Endothelial cell of umbilical vein (primary cell): ENCODE results near the gene MDGA2. TPM values are rescaled to one million over a fixed set of nuclear protein-coding genes. Genes with fewer than 3 reads are reported as not detected.

ENCODE experiments used
- BruUV-seq: library from RNA; stranded (reverse); fragments of 400-500 nt; replicated peaks from 2 replicates; lab custom pipeline; 2021; lab: Mats Ljungman, UMichigan
- CTCF ChIA-PET: fragments of 300-600, 350-600 bp; sonication (Branson Sonifier 250); formaldehyde crosslinking; loops from one replicate; lab custom pipeline; 2021; ENCODE audit warnings: antibody characterized with exemption, inconsistent platforms; lab: Charles Lee
- POLR2A ChIA-PET: fragments of 300-600, 350-600 bp; sonication (Branson Sonifier 250); formaldehyde crosslinking; loops from one replicate; lab custom pipeline; 2021; ENCODE audit warnings: antibody characterized with exemption, inconsistent platforms; lab: Charles Lee
- DNase-seq: peaks from one replicate; pipeline ENCODE4 v3.0.0-alpha.2; 2011; ENCODE audit warnings: low read depth, low spot score
- FAIRE-seq: peaks from 2 replicates; lab custom pipeline; 2011; peaks lifted over from hg19 to GRCh38; lab: Jason Lieb, UNC
- H2AFZ ChIP-seq: 2 replicates; pipeline ENCODE4 v1.6.0; 2012; ENCODE audit warnings: low read depth, low read length, control low read depth, inconsistent platforms
- H3K27ac ChIP-seq: 2 replicates; pipeline ENCODE4 v1.5.1; 2011; ENCODE audit warnings: low read depth, mild to moderate bottlenecking, control low read depth, low read length, moderate library complexity; ENCODE audit not compliant: insufficient read depth
- H3K27me3 ChIP-seq, 2 experiments: 2 replicates each; pipeline versions ENCODE4 v1.6.0 to v1.6.1; 2011; ENCODE audit warnings: low read length in 2 of 2, mixed read lengths in 1 of 2; ENCODE audit not compliant: control insufficient read depth in 2 of 2, insufficient read depth in 2 of 2
- H3K36me3 ChIP-seq, 2 experiments: 2 replicates in 1 of 2; 3 replicates in 1 of 2; pipeline ENCODE4 v1.5.1; 2011; ENCODE audit warnings: low read length in 2 of 2, mild to moderate bottlenecking in 1 of 2, moderate library complexity in 1 of 2; ENCODE audit not compliant: control insufficient read depth in 2 of 2, insufficient read depth in 2 of 2; ENCODE audit errors: extremely low read depth in 1 of 2
- H3K4me1 ChIP-seq: 3 replicates; pipeline ENCODE4 v1.5.1; 2011; ENCODE audit warnings: mild to moderate bottlenecking, low read length; ENCODE audit not compliant: control insufficient read depth, insufficient read depth; ENCODE audit errors: extremely low read depth
- H3K4me2 ChIP-seq: 2 replicates; pipeline ENCODE4 v1.6.1; 2011; ENCODE audit warnings: low read length, control low read depth, mixed read lengths; ENCODE audit not compliant: insufficient read depth
- H3K4me3 ChIP-seq, 3 experiments: fragments of 200-600 bp in 1 of 3; sonication (generic), shearing (Covaris generic) in 1 of 3; replicated peaks in 1 of 3; 2 replicates each; pipeline ENCODE4 v1.5.1; 2011 to 2016; ENCODE audit warnings: control low read depth in 3 of 3, low read length in 3 of 3, mild to moderate bottlenecking in 2 of 3, inconsistent platforms in 1 of 3, low read depth in 1 of 3, moderate library complexity in 1 of 3; ENCODE audit not compliant: insufficient read depth in 1 of 3
- H3K79me2 ChIP-seq: 2 replicates; pipeline ENCODE4 v1.6.0; 2012; ENCODE audit warnings: low read length, inconsistent platforms; ENCODE audit not compliant: control insufficient read depth, insufficient read depth
- H3K9ac ChIP-seq: replicated peaks from 2 replicates; pipeline ENCODE3; 2011; ENCODE audit warnings: low read length, control low read depth; ENCODE audit not compliant: insufficient read depth; ENCODE audit errors: extremely low read depth
- H3K9me1 ChIP-seq: replicated peaks from 3 replicates; pipeline ENCODE4 v1.6.0; 2011; ENCODE audit warnings: mild to moderate bottlenecking, low read length; ENCODE audit not compliant: control insufficient read depth, insufficient read depth; ENCODE audit errors: extremely low read depth
- H3K9me3 ChIP-seq: replicated peaks from 2 replicates; pipeline ENCODE4 v1.5.1; 2012; ENCODE audit warnings: low read length, inconsistent platforms; ENCODE audit not compliant: control insufficient read depth, insufficient read depth
- H4K20me1 ChIP-seq: replicated peaks from 2 replicates; pipeline ENCODE3; 2011; ENCODE audit warnings: mild to moderate bottlenecking, low read length; ENCODE audit not compliant: control insufficient read depth, insufficient read depth; ENCODE audit errors: extremely low read depth
- CTCF ChIP-seq, 2 donors: IDR thresholded peaks; 1 replicate in 1 of 2; 2 replicates in 1 of 2; pipeline ENCODE4 v1.5.1; 2011; ENCODE audit warnings: low read length in 2 of 2, mild to moderate bottlenecking in 2 of 2, moderate library complexity in 2 of 2, control low read depth in 1 of 2, inconsistent platforms in 1 of 2, low read depth in 1 of 2; ENCODE audit not compliant: insufficient read depth in 1 of 2; ENCODE audit errors: extremely low read depth in 1 of 2
- EZH2 ChIP-seq: IDR thresholded peaks from 2 replicates; pipeline ENCODE4 v1.6.1; 2012; ENCODE audit warnings: borderline replicate concordance, low read depth, mild to moderate bottlenecking, moderate library complexity, low read length, inconsistent platforms; ENCODE audit not compliant: severe bottlenecking
- GATA2 ChIP-seq: IDR thresholded peaks from 2 replicates; pipeline ENCODE4 v1.7.0; 2011; ENCODE audit warnings: low read depth, mild to moderate bottlenecking, moderate library complexity, mixed read lengths, low read length; ENCODE audit not compliant: insufficient read length, insufficient read depth
- JUN ChIP-seq: IDR thresholded peaks from 2 replicates; pipeline ENCODE4 v1.6.1; 2011; ENCODE audit warnings: borderline replicate concordance, low read depth; ENCODE audit not compliant: insufficient read length, insufficient read depth
- MAX ChIP-seq: IDR thresholded peaks from 2 replicates; pipeline ENCODE4 v1.6.1; 2011; ENCODE audit not compliant: insufficient read depth, insufficient read length
- MYC ChIP-seq: IDR thresholded peaks from one replicate; pipeline ENCODE4 v1.6.1; 2011; ENCODE audit warnings: mild to moderate bottlenecking, low read depth, low read length
- POLR2A ChIP-seq: IDR thresholded peaks from 2 replicates; pipeline ENCODE4 v1.6.1; 2012; ENCODE audit warnings: low read depth, mild to moderate bottlenecking, control low read depth, low read length
- dilution Hi-C: fragments of 300-500 bp; cut with MboI; formaldehyde crosslinking; loops from one replicate; pipeline ENCODE4 v1.15.0; 2019; ENCODE audit warnings: low sequenced_read_pairs; ENCODE audit not compliant: extremely low pct_ligation_motif_present
- intact Hi-C: fragments of 100-400 bp; cut with micrococcal nuclease; formaldehyde crosslinking; loops from one replicate; pipeline ENCODE4 v1.10.0; 2022
- polyA plus RNA-seq, 4 experiments: library from polyadenylated mRNA; depleted of rRNA in 3 of 4; stranded (reverse) in 3 of 4; unstranded in 1 of 4; fragments of >200 nt; gene quantifications; 2 replicates each; pipeline versions ENCODE4 v1.2.1 to v1.2.3, GENCODE V29; 2011 to 2012; ENCODE audit warnings: missing spikeins in 1 of 4
- total RNA-seq: library from RNA; stranded (reverse); gene quantifications from 2 replicates; pipeline ENCODE4 v1.2.3, GENCODE V29; 2021

The MDGA2 gene
- total and polyA plus RNA-seq, 2 donors (not counting 3 experiments of a cell fraction or from before 2014, with no cell fraction given), result not detected

- Histone ChIP-seq H3K27ac (no peak overlapping the region), H3K36me3 (no peaks in the 10 kb centered on the region), H3K27me3 (no peaks in the 10 kb centered on the region), H3K4me2 (no peak overlapping the region), H2AFZ (no peak overlapping the region), H3K9ac (no peak overlapping the region), H3K9me1 (no peaks in the 10 kb centered on the region), H3K4me3 (no peak overlapping the region), H3K79me2 (no peaks in the 10 kb centered on the region), H4K20me1 (no peaks in the 10 kb centered on the region), H3K4me1 (no peaks in the 10 kb centered on the region), H3K9me3 (no peaks in the 10 kb centered on the region)
- dilution Hi-C loops (no loop called here), intact Hi-C loops (no loop called here)
- no peak for FAIRE-seq
- TF ChIP-seq MAX, result no peak
- TF ChIP-seq JUN, result no peak
- no peak for TF ChIP-seq EZH2
- no peak for TF ChIP-seq GATA2
- TF ChIP-seq CTCF (IDR thresholded peaks at IDR 0.05; ENCODE audit: extremely low read depth in 1 of 2, insufficient read depth in 1 of 2, low read depth in 1 of 2, low read length in 2 of 2), result no peak
- no peak for TF ChIP-seq MYC
- no peak for TF ChIP-seq POLR2A
- no TSS peak for BruUV-seq
- DNase-seq, result no peak
- POLR2A ChIA-PET, result no interaction called here
- CTCF ChIA-PET, result interaction anchor here (0.5 to 1.5 kb wide), 3 partner anchors 12 to 1771 kb away, joined by 3 to 5 read pairs (median 3); no protein-coding TSS in a partner anchor
These were observed 636.1 kb downstream of the MDGA2 start for GRCh38 chr14:47039336-47039735.
